Ishikawa (cell line): ENCODE results near the gene SERGEF.

ENCODE experiments used
- EGR1 ChIP-seq: IDR thresholded peaks from 2 replicates; pipeline ENCODE4 v1.6.1; 2012
- EP300 ChIP-seq: IDR thresholded peaks from 2 replicates; pipeline ENCODE4 v1.6.1; 2012; ENCODE audit warnings: borderline replicate concordance
- MAX ChIP-seq: IDR thresholded peaks from 2 replicates; pipeline ENCODE4 v1.6.1; 2012
- NFIC ChIP-seq: IDR thresholded peaks from 2 replicates; pipeline ENCODE4 v1.6.1; 2012
- RAD21 ChIP-seq: IDR thresholded peaks from 2 replicates; pipeline ENCODE4 v1.6.1; 2012; ENCODE audit warnings: low read depth
- REST ChIP-seq: IDR thresholded peaks from 2 replicates; pipeline ENCODE4 v1.6.1; 2012; ENCODE audit warnings: low read depth, mild to moderate bottlenecking
- TCF12 ChIP-seq: IDR thresholded peaks from 2 replicates; pipeline ENCODE4 v1.6.1; 2012; ENCODE audit warnings: low read depth
- USF1 ChIP-seq: IDR thresholded peaks from 2 replicates; pipeline ENCODE4 v1.6.1; 2012
- YY1 ChIP-seq: IDR thresholded peaks from 2 replicates; pipeline ENCODE4 v1.6.1; 2012; ENCODE audit warnings: low read depth
- ZBTB7A ChIP-seq: IDR thresholded peaks from 2 replicates; pipeline ENCODE4 v1.6.1; 2012; ENCODE audit warnings: low read depth

- no peak for TF ChIP-seq REST
- TF ChIP-seq RAD21, result no peak
- TF ChIP-seq USF1, result no peak
- TF ChIP-seq NFIC, result no peak
- TF ChIP-seq EP300, result no peak
- TF ChIP-seq YY1, result no peak
- TF ChIP-seq EGR1, result no peak
- TF ChIP-seq TCF12, result no peak
- no peak for TF ChIP-seq MAX
- TF ChIP-seq ZBTB7A, result no peak
Observed at GRCh38 chr11:17932472-17932871, 80.4 kb downstream of the SERGEF start.
